NCI-H2171 (cell line): ENCODE data around the gene DYNLT4.
A peak's percentile ranks its signal among the peaks of the same experiment; 100 is the strongest.
"Not testable (repeated sequence)": the region's sequence is repeated elsewhere in the genome, so short reads cannot be mapped to it uniquely, and the experiment has no call there.

Experiments used
- DNase-seq: peaks from one replicate; lab custom pipeline; 2025; lab: John Stamatoyannopoulos, UW

DYNLT4 gene, protein sequence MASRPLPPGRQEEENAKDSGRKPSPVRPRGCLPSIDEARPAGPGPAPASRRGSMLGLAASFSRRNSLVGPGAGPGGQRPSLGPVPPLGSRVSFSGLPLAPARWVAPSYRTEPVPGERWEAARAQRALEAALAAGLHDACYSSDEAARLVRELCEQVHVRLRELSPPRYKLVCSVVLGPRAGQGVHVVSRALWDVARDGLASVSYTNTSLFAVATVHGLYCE

DNA sequence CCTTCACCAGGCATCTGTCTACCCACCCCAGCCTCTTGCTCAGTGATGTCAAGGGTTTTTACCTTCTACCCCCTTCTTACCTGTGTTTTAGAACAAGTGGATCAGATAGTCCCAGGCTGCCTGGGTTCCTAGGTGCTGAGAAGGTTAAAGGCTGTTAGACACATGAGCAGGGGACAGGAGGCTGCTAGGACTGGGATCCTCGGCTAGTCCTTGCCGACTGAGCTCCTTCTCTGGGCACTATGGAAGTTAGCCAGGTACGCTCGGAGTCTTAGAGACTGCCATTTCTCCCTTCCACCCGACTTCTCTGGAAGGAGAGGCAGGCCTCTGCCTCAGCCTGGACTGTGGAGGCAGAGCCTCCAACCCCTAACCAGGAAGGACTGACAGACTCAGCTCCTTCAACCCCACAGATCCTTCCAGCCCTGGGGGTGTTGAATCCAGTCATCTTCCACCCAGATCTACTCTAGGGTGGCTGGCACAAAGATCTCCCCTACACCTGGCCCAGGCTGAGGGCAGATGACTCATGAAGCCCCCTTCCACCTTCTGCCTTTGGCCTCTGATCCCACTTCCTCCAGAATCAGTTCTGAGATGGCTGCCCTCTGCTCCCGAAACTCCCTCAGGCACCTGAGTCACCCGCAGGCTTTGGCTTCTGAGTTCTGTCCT lies at the start of gene DYNLT4:
DYNLT4 (minus strand) TSS at position 648 of the 660 bp plus-strand sequence. CDS start 683 bp downstream, outside the sequence.
- DNase-seq, result no peak

DNA sequence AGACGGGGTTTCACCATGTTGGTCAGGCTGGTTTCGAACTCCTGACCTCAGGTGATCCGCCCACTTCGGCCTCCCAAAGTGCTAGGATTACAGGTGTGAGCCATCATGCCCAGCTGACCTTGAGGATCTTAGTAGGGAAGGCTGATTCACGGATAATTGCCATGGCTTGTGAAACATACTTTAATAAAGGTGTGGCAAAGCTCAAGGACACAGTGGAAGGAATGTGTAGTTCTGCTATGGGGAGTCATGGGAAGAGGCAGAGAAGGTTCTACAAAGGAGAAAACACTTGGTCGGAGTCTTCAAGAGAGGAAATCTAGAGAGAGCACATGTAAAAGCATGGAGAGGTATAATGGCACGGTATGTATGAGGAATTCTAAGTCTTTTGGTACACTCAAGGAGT lies 48.6 kb upstream of the DYNLT4 start:
- DNase-seq, result no peak

DNA sequence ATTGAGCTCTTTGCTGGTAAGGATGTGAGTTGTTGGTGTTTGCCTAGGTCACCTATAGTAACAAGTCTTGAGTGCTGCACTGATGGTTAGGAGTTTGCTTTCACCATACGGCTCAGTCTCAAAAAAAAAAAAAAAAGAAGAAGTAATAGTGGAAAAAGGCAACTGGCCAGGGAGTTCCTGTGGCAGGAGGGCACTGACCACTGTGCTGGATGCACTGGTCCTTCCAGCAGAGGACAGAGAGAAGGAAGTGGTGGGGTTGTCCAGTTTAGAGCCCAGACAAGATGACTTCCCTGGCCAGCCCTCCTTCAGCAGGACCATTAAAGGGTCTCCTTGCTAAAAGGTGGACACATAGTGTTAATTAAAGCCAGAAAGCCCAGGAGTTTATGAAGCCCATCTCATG lies 47.8 kb upstream of the DYNLT4 start:
- no peak for DNase-seq

DNA sequence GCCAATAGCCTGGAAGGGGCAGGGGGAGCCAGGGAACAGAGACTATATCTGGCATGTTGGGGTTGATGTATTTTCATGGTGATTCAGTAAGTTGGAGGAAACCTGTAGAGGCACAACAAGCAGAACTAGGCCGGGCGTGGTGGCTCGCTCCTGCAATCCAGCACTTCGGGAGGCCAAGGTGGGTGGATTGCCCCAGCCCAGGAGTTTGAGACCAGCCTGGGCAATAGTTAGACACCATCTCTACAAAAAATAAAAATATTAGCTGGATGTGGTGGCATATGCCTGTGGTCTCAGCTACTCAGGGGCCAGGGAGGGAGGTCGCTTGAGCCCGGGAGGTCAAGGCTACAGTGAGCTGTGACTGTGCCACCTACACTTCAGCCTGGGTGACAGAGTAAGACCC lies 46.0 kb upstream of the DYNLT4 start:
- DNase-seq, result no peak

DNA sequence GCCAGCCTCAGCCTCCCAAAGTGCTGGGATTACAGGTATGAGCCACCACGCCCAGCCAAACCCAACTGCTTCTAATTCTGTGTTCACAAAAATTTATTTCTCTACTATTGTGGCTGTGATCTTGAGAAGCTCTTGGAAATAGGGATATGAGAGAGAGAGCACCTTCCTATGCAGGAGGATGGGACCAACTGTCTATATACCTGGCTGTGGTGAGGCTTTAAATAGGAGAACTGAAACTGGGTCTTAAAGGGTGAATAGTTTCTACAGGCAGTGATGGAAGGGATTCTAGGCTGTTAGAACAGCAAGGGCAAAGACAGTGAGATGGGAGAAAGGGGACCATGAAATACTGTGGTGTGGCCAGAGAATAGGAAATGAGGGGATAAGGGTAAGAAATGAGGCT lies 44.2 kb upstream of the DYNLT4 start:
- DNase-seq, result no peak

DNA sequence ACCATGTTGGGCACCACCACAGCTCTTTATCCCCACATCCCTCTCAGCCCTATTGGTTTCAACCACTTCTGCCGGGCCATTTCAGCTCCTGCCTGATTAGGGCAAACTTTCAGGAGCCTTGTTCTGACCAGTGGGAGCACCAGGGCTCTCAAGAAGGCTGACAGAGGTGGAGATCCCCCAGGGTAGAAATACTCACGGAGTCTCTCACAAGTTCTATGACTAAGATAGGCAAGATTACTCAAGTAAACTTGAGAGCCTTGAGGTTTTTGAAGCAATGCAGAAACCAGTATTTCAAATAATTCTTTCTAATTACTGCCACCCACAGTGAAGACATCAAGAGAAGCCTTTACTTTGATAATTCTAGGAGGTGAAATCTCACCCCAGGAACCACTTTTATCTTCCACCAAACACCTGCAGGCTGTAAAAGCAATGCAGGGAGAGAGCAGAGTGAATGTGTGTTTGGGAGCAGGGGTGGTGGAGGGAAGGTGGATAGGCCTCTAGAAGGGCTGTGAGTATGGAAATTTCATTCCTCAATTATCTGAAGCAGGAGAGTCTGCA lies 42.5 kb upstream of the DYNLT4 start:
- no peak for DNase-seq

DNA sequence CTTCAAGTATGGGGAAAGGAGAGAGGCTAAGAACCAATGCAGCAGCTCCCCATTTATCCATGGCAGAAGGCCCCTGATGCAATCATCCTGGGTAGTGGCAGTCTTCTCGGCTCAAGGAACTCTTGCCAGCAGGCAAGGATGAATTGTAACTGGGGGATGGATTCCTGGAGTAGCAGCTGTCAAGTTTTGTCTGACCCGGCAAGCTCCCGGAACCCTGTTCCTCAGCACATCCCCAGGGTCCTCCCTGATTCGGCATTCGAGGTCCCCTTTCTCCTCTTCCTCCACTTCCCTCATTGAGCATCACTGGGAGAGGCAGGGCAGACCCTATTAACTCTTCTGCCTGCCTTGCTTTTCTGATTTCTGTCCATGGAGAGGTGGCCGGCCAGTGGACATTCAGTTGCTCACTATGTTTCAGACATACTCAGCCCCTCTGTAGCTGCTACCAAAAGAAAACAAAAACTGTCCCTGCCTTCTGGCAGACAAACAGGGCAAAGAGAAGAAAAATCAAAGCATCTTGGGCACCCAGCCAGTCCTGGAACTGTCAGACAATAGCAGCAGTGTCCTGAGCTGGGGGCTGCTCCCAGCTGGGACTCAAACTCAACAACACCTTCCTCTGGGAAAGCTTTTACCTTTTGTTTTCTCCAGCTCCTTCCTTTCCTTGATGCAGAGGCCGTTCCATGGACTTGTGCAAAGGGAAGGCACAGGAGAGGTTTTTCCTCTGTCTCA lies 41.5 kb upstream of the DYNLT4 start:
- no peak for DNase-seq

DNA sequence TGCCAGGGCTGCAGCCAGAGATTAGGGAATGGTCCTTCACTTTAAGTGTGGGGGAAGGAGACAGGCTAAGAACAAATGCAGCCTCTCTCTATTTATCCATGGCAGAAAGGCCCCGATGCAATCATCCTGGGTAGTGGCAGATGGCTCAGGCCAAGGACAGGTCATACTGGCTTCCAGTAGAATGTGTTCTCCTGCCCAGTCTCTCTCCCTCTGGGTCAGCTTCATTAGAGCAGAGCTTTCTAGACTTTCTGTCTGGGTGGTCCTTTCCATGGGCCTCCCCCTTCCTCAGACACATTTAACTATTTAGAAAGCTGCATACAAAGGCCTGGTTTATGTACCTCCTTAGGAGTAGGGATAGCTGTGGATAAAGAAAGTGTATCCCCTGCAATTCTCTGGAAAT lies 40.7 kb upstream of the DYNLT4 start:
- DNase-seq, result no peak

DNA sequence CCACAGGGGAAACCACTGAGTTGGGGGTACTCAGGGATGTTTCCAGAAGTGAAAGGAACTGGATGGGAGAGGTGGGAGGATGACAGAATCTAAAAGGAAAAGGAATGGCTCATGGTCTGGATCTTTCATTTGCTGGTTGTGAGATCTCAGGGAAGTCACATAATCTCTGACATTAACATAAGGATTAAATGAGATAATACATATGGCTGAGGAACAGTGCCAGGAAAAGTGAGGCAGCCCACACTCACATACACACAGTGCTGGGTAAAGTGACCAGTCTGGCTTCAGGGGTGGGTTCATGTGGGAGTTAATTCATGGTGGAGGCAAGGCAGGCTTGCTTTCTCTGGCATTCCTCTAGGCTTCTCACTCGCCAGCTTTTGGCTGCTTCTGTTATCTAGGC lies 39.8 kb upstream of the DYNLT4 start:
- DNase-seq, result no peak

DNA sequence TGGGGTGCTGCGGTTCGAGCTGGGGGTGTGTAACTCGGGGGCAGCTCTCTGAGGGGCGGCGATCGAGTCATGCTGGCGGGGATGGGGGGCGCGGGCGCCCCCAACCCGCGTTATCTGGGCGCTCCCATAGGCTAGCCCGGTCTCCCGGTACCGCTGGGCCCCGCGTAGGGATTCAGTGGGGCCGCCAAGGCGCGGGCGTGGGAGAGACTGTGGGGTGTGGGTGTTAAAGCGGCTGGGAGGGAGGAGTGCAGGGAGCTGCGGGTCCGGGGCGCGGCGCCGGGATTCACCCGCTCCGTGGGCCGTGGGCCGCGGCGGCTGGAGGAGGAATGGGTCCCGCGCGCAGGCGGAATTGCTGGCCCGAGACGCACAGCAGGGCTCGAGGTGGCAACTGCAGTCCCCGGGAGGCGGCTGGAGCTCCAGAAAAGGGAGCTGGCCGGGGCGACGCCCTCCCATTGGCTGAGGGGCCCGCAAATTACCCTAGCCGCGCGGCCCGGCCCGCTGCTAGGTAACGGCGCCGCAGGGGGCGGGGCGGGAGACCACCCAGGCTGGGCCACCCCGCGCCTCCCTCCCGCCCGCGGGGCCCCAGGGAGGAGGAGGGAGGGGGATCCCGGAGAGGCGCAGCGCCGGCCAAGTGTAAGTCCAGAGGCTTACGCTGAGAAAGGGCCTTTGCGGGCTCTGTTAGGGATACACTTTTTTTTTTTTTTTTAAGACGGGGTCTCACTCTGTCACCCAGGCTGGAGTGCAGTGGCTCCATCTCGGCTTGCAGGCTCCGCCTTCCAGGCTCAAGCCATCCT lies 35.9 kb upstream of the DYNLT4 start, which contains the start of gene PTCH2:
PTCH2 (minus strand) TSS at position 392 of the 794 bp plus-strand sequence; CDS start at position 71, 321 bp downstream.
- DNase-seq, result peak; percentile 91

DNA sequence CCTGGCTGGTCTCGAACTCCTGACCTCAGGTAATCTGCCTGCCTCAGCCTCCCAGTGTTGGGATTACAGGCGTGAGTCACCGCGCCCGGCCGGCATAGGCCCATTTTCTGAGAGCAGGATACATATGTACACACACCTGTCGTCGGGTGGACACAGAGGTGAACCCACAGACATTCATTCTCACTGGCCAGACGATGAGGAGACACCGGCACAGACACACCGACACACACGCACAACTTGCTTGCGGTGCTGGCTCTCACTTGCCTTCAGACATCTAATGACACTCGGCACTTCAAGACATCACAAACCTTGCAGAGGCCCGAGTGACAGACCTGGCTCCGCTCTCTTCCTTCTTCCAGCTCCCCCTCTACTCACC lies 35.3 kb upstream of the DYNLT4 start:
- no peak for DNase-seq

DNA sequence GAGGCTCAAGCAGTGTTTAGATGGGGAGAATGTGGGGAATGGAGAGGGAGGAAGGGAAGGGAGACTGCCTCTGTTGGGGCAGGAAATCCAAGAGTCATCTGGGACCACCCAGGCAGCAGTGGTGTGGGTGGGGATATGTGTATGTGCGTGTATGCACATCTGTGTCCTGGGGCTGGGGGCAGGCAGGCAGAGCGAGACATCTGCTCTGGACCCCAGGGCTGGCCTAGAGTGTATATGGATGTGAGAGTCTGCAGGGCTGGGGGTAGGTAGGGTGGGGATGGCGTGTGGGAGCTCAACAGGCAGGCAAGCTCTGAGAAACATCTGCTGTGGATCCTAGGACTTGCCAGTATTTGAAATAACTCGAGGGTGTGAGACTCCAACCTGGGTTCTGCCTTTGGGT lies 32.4 kb upstream of the DYNLT4 start:
- no peak for DNase-seq

DNA sequence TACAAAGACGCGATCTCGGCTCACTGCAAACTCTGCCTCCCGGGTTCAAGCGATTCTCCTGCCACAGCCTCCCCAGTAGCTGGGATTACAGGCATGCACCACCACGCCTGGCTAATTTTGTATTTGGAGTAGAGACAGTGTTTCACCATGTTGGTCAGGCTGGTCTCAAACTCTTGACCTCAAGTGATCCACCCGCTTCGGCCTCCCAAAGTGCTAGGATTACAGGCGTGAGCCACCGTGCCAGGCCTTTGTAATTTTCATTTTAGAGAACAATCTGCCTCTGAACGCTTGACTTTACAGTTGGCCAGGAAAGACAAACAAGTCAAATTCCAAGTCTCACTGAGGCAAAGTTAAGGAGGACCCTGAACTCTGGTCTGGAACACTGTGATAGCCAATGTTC lies 31.1 kb upstream of the DYNLT4 start:
- not testable (repeated sequence) for DNase-seq

DNA sequence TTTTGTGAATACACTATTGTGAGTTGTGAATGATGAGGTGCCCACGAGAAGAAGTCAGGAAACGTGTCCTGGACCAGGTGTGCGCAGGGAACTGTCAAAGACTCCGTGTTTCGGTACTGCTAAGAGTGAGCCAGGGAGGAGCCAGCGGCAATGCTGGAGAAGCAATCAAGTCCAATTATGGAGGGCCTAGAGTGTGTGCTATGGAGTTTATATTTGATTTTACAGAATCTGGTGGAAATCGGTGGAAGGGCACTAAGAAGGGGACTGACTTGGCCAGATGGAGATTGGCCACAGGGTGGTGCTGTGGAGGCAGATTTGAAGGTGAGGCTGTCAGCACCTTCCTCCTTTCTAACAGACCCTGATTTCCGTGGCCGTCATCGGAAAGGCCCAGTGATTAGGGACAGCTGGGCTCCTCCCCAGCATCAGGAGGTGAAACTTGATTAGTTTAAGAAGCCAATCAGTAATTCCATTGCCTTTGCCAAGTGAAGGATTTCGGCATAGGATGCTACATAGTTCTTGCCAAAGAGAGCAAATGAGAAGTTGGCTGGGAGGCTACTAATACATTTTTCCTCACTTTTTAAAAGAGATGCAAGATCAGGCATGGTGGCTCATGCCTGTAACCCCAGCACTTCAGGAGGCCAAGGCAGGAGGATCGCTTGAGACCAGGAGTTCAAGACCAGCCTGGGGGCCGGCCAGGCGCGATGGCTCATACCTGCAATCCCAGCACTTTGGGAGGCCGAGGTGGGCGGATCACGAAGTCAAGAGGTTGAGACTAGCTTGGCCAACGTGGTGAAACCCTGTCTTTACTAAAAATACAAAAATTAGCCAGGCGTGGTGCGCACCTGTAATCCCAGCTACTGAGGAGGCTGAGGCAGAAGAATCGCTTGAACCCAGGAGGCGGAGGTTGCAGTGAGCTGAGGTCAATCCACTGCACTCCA lies 28.9 kb upstream of the DYNLT4 start:
- DNase-seq, result peak; percentile 68

DNA sequence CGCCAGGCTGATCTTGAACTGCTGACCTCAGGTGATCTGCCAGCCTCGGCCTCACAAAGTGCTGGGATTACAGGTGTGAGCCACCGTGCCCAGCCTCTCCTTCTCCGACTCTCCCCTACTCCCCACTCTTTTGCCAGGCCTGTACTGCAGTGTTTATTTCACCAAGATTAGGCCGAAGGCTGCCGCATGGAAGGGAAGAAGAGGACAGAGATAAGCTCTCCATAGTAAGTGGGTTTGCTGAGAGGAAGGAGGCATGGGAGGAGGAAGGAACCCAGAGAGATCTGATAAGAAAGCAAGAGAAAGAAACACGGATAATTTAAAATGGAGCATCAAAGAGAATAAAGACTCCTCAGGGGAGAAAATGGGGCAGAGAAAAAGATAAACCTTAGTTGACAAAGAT lies 27.2 kb upstream of the DYNLT4 start:
- DNase-seq, result no peak

DNA sequence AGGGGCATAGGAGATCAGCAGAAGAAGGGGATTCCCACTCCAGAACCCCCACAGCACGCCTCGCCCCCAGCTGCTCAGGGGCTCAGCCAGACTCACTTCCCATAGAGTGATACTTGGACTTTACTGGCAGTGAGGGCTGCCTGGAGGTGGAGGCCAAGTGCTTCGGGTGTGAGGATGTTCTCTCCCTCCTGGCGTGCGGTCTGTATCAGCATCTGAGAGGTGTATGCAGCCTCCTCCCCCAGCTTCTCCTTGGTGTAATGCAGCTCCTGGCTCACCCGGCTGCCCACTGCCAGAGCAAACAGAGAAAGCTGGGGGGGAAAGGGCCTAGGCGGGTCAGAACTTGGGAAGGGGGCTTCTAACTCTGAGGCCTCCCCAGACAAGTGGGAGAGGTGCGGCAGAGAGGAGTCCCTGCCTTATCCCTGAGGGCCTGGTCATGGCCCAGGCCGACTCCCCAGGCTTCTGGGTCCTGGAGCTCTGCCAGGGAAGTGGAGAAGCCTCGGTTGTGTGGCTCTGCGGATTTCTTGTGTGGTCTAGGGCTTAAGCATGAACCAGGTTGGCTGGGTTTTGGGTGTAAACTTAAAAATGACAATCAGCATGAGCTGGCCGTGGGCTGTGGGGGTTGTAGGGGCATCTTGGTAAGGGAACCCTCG lies 25.0 kb upstream of the DYNLT4 start:
- no peak for DNase-seq

DNA sequence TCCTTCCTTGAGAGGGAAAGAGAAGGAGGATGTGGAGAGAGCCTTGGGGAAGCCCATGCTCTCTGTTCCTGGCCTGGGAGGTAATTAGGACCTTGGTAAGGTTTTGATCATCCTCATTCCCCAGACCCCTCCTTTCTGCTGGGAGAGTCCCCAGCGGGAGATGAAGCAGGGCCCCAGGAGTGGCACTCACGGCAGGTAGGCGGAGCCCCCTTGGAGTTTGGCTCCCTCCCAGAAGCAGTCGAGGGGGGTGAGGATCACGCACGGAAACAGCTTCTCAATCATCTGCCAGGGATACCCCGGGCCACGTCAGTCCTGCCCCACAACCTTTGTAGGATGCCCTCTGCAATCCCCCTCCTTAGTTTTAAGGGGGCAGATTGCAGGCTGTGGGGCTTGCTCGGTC lies 24.4 kb upstream of the DYNLT4 start:
- DNase-seq, result peak; percentile 36

DNA sequence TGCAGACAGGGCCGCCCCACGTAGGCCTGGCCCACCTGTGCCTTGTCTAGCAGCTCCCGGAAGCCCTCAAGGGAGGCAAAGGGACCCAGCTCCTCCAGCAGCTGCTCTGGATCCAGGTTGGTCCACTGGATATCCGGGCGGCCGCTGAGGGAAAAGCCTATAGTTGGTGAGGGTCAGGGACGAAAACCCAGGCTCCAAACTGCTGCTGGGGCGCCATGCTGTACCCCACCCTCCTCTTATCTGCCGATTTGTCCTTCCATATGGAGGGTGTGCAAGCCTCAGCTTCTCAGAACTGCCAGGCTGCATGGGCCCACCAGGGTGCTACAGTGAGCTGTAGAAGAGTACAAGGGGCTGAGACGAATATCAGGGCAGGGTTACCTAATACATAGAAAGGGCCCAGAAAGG lies 23.8 kb upstream of the DYNLT4 start:
- DNase-seq, result no peak

DNA sequence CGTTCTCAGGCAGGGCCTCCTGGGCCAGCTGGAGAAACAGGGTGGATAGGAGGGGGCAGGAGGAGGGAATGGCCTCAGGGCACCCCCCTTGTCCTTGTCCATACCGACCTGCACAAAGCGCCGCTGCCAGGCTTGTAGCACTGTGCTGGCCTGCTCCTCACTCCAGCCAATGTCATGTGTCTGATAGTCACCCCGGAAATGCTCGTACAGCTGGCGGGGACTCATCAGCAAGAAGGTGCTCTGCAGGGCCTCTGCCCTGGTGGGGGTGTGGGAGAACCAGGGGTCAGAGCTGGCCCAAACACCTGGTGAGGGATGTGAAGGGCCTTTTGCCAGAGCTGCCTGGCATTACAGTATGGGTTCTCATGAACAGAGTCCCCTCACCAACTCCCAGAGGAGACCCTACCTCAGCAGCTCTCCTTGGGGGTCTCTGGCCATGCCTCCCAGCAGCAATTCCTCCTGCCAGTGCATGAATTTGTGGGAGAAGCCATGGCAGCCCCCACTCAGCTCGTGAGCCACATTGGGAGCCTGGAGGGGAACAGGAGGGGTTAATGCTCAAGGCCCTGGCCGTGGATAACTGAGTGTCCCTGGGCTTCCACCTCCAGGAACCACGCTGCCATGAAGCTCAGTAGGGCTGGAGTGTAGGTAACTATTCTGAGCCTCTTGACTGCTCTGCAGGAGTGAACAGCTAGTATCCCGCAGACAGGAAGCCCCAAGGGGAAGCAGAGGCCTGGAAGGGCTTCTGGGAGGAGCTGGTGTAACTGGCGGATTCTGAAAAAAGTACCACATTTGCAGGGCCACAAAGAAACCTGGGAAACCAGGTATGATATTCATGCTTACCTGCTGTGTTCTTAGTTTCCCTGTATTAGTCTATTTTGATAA lies 22.6 kb upstream of the DYNLT4 start:
- DNase-seq, result no peak
